Kidney capillary endothelial cell (primary cell): ENCODE measurements around the gene TEX35.
A peak's percentile ranks its signal among the peaks of the same experiment; 100 is the strongest.
"Not testable (repeated sequence)": the region's sequence is repeated elsewhere in the genome, so short reads cannot be mapped to it uniquely, and the experiment has no call there.

Experiments
- DNase-seq: peaks from one replicate; pipeline ENCODE4 v3.0.0-alpha.2; 2018; ENCODE audit warnings: low spot score

Gene TEX35

GRCh38 chr1:178541829-178542553, 29.1 kb downstream of the TEX35 start:
- DNase-seq, result no peak

GRCh38 chr1:178542554-178543289, 29.8 kb downstream of the TEX35 start:
- DNase-seq, result peak; percentile 82

- DNase-seq, result no peak
Observed at GRCh38 chr1:178543290-178543607, 30.3 kb downstream of the TEX35 start.

GRCh38 chr1:178544531-178544930, 31.6 kb downstream of the TEX35 start:
- no peak for DNase-seq

GRCh38 chr1:178548108-178548507, 35.2 kb downstream of the TEX35 start:
- no peak for DNase-seq

GRCh38 chr1:178551307-178551706, 38.4 kb downstream of the TEX35 start:
- no peak for DNase-seq

GRCh38 chr1:178551940-178552339, 39.0 kb downstream of the TEX35 start:
- DNase-seq, result no peak

GRCh38 chr1:178552856-178553255, 39.9 kb downstream of the TEX35 start:
- no peak for DNase-seq

GRCh38 chr1:178554351-178554750, 41.4 kb downstream of the TEX35 start:
- not testable (repeated sequence) for DNase-seq

GRCh38 chr1:178555613-178556012, 42.7 kb downstream of the TEX35 start:
- DNase-seq, result not testable (repeated sequence)

GRCh38 chr1:178558816-178559215, 45.9 kb downstream of the TEX35 start:
- DNase-seq, result peak; percentile 8

- DNase-seq, result no peak
Observed at GRCh38 chr1:178560871-178561376, 48.0 kb downstream of the TEX35 start.

- no peak for DNase-seq
Observed at GRCh38 chr1:178563099-178563820, 50.4 kb downstream of the TEX35 start.

GRCh38 chr1:178564086-178564782, 51.3 kb downstream of the TEX35 start:
- DNase-seq, result no peak

- no peak for DNase-seq
Observed at GRCh38 chr1:178564783-178565180, 51.9 kb downstream of the TEX35 start.

GRCh38 chr1:178565586-178565985, 52.7 kb downstream of the TEX35 start:
- DNase-seq, result no peak

GRCh38 chr1:178566187-178566586, 53.3 kb downstream of the TEX35 start:
- no peak for DNase-seq

- no peak for DNase-seq
Observed at GRCh38 chr1:178571807-178572206, 58.9 kb downstream of the TEX35 start.
